GM19025 (cell line): Measurements from ENCODE around the gene RBM42.

Experiments used
- ATAC-seq: cut with Tn5 transposase; IDR thresholded peaks from one replicate; pipeline ENCODE4 v1.9.1; 2021; ENCODE audit warnings: mild to moderate bottlenecking, low read depth, moderate library complexity; ENCODE audit not compliant: unreplicated experiment

Gene RBM42

DNA sequence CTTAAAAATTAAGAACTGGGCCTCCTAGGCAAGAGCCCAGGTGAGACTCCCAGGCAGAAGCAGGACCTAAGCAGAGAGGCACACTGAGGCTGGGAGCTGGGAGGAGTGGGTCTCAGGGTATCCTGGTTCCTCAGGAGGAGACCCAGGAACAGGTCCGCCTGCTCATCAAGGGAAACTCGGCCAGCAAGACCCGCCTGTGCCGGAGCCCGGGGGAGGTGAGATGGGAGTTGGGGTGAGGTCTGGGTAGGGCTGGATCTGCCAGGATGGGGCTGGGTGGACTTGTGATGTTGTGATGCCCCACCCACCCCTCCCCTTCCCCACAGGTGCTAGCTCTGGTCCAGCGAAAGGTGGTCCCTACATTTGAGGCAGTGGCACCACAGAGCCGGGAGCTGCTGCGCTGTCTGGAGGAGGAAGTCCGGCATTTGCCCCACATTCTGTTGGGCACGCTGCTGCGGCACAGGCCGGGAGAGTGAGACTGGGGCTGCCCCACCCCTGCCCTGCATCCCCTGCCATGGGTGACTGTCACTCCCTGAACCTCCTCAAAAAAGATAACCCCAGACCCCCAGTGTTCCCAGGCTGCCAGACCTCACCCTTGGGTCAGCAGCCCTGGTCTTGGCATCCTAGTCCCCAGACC lies 9.4 kb upstream of the RBM42 start:
- no peak for ATAC-seq

DNA sequence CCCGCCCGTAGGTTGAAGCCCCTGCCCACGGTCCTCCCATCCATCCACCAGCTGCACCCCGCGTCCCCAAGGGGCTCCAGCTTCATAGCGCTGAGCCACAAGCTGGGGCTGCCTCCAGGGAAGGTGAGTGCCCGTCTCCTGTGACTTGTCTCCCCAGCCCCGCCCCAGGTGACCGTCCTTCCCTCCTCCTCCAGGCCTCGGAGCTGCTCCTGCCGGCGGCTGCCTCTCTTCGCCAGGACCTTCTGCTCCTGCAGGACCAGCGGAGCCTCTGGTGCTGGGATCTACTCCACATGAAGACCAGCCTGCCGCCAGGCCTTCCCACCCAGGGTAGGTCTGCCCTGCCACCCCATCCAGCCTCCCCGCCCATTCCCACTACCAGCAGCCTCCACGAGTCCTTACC lies 8.8 kb upstream of the RBM42 start:
- ATAC-seq, result no peak

DNA sequence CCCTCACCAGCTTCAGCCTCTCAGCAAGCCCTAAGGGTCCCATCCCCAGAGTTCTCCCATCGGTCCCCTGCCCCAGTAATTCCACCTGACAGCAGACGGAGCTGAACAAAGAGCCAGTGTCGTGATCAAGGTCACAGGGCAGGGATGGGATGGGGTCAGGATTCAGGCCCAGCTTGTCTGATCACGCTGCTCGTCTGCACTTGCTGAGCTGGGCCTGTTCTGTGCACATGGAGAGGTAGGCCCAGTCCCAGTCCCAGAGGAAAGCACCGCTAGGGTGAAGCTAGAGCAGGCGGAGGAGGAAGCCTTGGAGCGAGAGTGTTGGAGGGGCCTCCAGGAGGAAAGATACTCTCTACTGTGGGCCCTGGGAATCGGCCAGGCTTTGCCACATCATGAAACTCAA lies 7.1 kb upstream of the RBM42 start:
- ATAC-seq, result no peak

- no peak for ATAC-seq
These were observed 6.1 kb upstream of the RBM42 start for GRCh38 chr19:35622750-35623149.

- no peak for ATAC-seq
These were observed 5.4 kb upstream of the RBM42 start for GRCh38 chr19:35623327-35624010.

DNA sequence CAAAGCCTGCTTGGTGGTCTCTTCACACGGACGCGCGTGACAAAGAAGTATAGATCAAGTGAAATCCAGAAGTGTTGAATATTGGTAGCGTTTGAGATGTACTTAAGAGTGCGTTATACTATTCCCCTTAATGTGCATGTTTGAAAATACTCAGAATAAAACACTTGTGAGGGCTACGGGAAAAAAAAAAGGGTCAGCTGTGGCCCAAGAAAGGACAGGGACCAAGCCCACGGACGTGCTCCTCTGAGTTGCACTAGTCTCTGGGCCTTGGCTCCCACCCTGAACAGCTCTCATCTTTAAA lies 622 bp upstream of the RBM42 start:
- ATAC-seq, result no peak

- ATAC-seq, result no peak
These were observed 447 bp downstream of the RBM42 start for GRCh38 chr19:35629332-35629633.

DNA sequence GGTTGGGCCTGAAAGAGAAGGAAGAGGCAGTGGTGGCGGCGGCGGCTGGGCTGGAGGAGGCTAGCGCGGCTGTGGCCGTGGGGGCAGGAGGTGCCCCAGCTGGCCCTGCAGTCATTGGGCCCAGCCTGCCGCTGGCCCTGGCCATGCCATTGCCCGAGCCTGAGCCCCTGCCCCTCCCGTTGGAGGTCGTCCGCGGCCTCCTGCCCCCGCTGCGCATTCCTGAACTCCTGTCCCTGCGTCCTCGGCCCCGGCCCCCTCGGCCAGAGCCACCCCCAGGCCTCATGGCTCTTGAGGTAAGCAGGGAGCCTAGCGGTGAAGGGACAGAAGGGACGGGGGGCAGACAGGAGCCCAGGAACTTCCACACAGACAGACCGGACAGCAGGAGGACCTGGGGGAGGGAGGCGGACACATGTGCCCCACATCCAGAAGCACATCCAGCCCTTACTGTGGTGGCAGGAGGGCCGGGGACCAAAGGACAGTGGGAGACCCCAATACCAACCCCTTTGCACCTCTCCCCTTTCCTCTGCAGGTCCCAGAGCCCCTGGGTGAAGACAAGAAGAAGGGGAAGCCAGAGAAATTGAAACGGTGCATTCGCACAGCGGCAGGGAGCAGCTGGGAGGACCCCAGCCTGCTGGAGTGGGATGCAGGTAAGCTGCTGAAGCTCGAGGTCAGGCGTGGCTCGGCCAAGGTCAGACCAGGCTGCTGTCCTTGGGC lies 5.0 kb downstream of the RBM42 start:
- ATAC-seq, result no peak

- no peak for ATAC-seq
These were observed 7.8 kb downstream of the RBM42 start for GRCh38 chr19:35636651-35637050.

GRCh38 chr19:35637165-35637564 lies 8.3 kb downstream of the RBM42 start:
- no peak for ATAC-seq

DNA sequence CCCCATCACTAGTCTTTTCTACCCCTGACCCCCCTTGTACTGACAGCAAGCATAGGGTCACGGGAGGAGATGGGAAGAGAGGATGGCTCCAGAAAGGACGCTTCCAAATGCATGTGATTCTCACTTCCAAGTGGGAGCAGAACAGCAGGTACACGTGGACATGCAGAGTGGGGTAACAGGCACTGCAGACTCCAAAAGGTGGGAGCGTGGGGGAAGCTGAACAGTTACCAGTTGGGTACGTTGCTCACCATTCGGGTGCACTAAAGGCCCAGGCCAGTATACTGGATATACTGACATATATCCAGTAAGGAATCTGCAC lies 10.4 kb downstream of the RBM42 start:
- no peak for ATAC-seq

GRCh38 chr19:35639863-35640262 lies 11.0 kb downstream of the RBM42 start:
- ATAC-seq, result no peak

GRCh38 chr19:35641515-35642151 lies 12.8 kb downstream of the RBM42 start, which contains the start of gene ETV2:
Gene ETV2 (plus strand): TSS chr19:35641745. CDS start chr19:35642461, 716 bp downstream.
- no peak for ATAC-seq

DNA sequence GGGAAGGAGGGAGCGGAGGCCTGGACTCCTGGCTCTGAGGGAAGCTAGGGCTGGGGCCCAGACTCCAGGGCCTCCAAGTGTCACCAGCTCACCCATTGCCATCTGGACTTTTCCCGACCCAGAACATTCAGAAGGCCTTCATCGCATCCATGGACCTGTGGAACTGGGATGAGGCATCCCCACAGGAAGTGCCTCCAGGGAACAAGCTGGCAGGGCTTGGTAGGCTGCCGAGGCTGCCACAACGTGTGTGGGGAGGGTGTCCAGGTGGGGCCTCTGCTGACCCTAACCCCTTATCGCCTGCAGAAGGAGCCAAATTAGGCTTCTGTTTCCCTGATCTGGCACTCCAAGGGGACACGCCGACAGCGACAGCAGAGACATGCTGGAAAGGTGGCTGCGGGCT lies 13.5 kb downstream of the RBM42 start:
- no peak for ATAC-seq

DNA sequence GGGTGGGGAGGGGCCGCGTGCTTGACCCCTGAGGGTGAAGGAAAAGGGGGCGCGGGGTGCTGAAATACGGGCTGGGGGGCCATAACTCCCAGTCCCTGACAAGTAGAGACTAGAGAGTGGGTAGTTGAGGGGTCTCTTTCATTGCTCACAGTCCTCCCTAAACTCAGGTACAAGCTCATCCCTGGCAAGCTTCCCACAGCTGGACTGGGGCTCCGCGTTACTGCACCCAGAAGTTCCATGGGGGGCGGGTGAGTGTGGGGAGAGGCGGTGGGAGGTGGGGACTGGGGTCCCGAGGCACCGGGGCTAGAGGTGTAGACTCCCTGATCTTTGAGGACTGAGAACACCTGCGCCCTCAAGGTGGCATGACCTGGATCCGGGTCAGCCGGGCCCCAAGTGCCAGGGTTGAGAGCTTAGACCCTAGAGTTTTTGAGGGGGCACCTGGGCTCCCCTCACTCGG lies 14.0 kb downstream of the RBM42 start:
- ATAC-seq, result no peak

- peak; percentile 35 for ATAC-seq
These were observed 14.7 kb downstream of the RBM42 start for GRCh38 chr19:35643255-35644205.

DNA sequence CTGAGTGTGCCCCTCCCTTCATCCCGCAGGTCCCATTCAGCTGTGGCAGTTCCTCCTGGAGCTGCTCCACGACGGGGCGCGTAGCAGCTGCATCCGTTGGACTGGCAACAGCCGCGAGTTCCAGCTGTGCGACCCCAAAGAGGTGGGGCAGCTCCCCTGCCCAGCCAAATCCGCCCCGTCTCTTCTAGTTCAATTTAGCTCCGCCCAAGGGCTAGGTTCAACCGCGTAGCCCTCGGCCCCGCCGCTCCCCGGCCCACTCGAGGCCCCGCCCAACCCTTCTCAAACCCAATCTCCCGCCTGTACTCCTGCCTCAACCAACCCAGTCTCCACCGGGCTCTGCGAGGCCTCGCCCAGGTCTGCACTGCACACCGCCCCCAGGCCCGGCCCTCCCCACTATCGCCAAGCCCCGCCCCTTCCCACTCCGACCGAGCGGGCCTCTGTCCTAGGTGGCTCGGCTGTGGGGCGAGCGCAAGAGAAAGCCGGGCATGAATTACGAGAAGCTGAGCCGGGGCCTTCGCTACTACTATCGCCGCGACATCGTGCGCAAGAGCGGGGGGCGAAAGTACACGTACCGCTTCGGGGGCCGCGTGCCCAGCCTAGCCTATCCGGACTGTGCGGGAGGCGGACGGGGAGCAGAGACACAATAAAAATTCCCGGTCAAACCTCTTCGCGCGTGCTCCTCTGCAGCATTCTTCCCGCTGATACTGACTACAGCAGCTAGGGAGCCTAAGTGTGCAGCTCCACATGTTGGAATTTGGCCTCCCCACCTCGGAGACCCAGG lies 15.6 kb downstream of the RBM42 start:
- peak; percentile 73 for ATAC-seq

GRCh38 chr19:35644987-35645679 lies 16.3 kb downstream of the RBM42 start:
- ATAC-seq, result no peak
